Measurements from ENCODE around the gene HSPG2.

DNA sequence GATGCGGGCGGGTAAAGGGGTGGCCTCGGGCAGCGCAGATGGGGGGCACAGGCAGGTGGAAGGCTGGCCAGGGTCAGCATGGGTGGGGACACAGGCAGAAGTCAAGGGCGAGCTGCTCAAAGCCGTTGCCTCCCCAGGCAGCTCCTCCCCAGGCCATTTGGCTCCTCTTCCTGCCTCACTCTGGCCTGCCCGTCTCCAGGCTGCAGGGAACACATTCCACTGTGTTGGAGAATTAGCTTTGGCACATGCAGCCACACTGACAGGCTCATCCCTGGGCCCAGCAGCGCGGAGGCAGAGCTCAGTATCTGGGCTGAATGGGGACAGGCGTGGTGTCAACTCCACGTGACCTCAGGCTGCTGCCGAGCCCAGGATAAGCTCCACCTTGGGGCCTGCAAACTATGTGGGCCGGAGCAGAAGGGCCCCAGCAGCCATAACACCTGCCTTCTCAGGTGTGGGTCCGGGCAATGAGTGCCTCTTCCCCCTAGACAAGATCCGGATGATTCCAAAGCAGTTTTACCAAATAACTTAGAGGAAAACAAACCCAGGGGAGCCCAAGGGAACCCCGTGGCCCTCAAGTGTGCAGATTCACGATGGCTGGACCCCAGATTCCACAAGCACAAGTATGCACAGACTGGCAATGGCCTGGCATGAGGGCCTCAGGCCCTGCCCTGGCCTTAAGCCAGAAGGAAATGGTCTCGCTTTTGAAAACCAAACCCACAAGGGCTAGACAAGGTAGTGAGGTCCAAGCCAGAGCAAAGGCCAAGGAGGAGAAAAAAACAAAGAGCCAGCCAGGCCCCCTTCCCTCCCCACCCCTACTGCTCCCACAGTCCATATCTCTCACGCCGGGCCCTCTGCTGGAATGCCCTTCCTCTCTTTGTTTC, 40.2 kb downstream of the HSPG2 start:
- TF ChIP-seq ATF2 (IDR thresholded peaks at IDR 0.05; ENCODE audit: low read length) = no peak
- TF ChIP-seq HDAC2 (IDR thresholded peaks at IDR 0.05) = no peak
- no peak for TF ChIP-seq YY1 (IDR thresholded peaks at IDR 0.05; ENCODE audit: low read depth, low read length)
- TF ChIP-seq MAX (IDR thresholded peaks at IDR 0.05; ENCODE audit: low read depth, low read length) = no peak
- no peak for TF ChIP-seq SMAD1 (IDR thresholded peaks at IDR 0.05; ENCODE audit: low read depth, partially characterized antibody)
- TF ChIP-seq, protein P1, sequence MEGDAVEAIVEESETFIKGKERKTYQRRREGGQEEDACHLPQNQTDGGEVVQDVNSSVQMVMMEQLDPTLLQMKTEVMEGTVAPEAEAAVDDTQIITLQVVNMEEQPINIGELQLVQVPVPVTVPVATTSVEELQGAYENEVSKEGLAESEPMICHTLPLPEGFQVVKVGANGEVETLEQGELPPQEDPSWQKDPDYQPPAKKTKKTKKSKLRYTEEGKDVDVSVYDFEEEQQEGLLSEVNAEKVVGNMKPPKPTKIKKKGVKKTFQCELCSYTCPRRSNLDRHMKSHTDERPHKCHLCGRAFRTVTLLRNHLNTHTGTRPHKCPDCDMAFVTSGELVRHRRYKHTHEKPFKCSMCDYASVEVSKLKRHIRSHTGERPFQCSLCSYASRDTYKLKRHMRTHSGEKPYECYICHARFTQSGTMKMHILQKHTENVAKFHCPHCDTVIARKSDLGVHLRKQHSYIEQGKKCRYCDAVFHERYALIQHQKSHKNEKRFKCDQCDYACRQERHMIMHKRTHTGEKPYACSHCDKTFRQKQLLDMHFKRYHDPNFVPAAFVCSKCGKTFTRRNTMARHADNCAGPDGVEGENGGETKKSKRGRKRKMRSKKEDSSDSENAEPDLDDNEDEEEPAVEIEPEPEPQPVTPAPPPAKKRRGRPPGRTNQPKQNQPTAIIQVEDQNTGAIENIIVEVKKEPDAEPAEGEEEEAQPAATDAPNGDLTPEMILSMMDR (IDR thresholded peaks at IDR 0.05 in 2 of 3, conservative IDR thresholded peaks at IDR 0.05 in 1 of 3; ENCODE audit: control insufficient read depth in 2 of 3, extremely low read depth in 1 of 3, insufficient read depth in 1 of 3, low read depth in 3 of 3, low read length in 3 of 3) = no peak
- no peak for TF ChIP-seq GATAD2B (conservative IDR thresholded peaks at IDR 0.05; ENCODE audit: low read depth)
- no peak for TF ChIP-seq POU2F2 (IDR thresholded peaks at IDR 0.05; ENCODE audit: borderline replicate concordance, low read depth, low read length)
- no peak for TF ChIP-seq CEBPB (IDR thresholded peaks at IDR 0.05; ENCODE audit: borderline replicate concordance in 1 of 2, low read depth in 2 of 2, low read length in 2 of 2)
- no peak for TF ChIP-seq EZH2 (IDR thresholded peaks at IDR 0.05; ENCODE audit: borderline replicate concordance, control insufficient read depth, low read depth, low read length)
- TF ChIP-seq MXI1 (IDR thresholded peaks at IDR 0.05; ENCODE audit: low read depth, low read length) = no peak
- no peak for TF ChIP-seq SP1 (IDR thresholded peaks at IDR 0.05; ENCODE audit: low read depth, low read length)

Measured in GM12878 (cell line).